Stimulated activated CD8-positive, alpha-beta memory T cell treated with anti-CD3 and anti-CD28 coated beads, Interleukin-7, amount 100 ng/mL, for 24 hours (primary cell): ENCODE results near the gene TFB2M.
"Not testable (repeated sequence)": the region's sequence is repeated elsewhere in the genome, so short reads cannot be mapped to it uniquely, and the experiment has no call there.

ENCODE experiments used
- DNase-seq: peaks from one replicate; pipeline ENCODE4 v3.0.0-alpha.2; 2020; ENCODE audit warnings: low read depth

TFB2M gene

GRCh38 chr1:246582301-246583055 lies 16.4 kb upstream of the TFB2M start:
- DNase-seq = no peak

GRCh38 chr1:246580497-246581370 lies 14.7 kb upstream of the TFB2M start:
- no peak for DNase-seq

GRCh38 chr1:246579818-246580217 lies 13.8 kb upstream of the TFB2M start:
- DNase-seq = no peak

- DNase-seq = no peak
Measured at GRCh38 chr1:246577720-246578106, 11.7 kb upstream of the TFB2M start.

- DNase-seq = no peak
Measured at GRCh38 chr1:246577082-246577719, 11.1 kb upstream of the TFB2M start.

GRCh38 chr1:246576709-246577032 lies 10.6 kb upstream of the TFB2M start:
- no peak for DNase-seq

GRCh38 chr1:246573491-246573890 lies 7.4 kb upstream of the TFB2M start:
- no peak for DNase-seq

GRCh38 chr1:246572785-246573184 lies 6.7 kb upstream of the TFB2M start:
- DNase-seq = no peak

- DNase-seq = no peak
Measured at GRCh38 chr1:246571953-246572352, 5.9 kb upstream of the TFB2M start.

- DNase-seq = not testable (repeated sequence)
Measured at GRCh38 chr1:246571309-246571708, 5.2 kb upstream of the TFB2M start.

- DNase-seq = no peak
Measured at GRCh38 chr1:246569248-246570238, 3.5 kb upstream of the TFB2M start.

GRCh38 chr1:246567646-246568235 lies 1.7 kb upstream of the TFB2M start:
- no peak for DNase-seq

GRCh38 chr1:246566813-246567645 lies 968 bp upstream of the TFB2M start:
- DNase-seq = no peak

- DNase-seq = no peak
Measured at GRCh38 chr1:246565751-246566127, 322 bp downstream of the TFB2M start.

- DNase-seq = no peak
Measured at GRCh38 chr1:246564839-246565750, 966 bp downstream of the TFB2M start.

- DNase-seq = not testable (repeated sequence)
Measured at GRCh38 chr1:246560833-246561232, 5.2 kb downstream of the TFB2M start.

GRCh38 chr1:246559310-246559709 lies 6.8 kb downstream of the TFB2M start:
- DNase-seq = no peak

- DNase-seq = no peak
Measured at GRCh38 chr1:246558041-246558440, 8.0 kb downstream of the TFB2M start.

GRCh38 chr1:246554201-246554600 lies 11.9 kb downstream of the TFB2M start:
- no peak for DNase-seq
